ENCODE data around the gene LBHD2.

LBHD2 gene

GRCh38 chr14:103073876-103074728 lies 9.9 kb upstream of the LBHD2 start:
- no peak for TF ChIP-seq GATA1 (IDR thresholded peaks at IDR 0.05; ENCODE audit: low read depth, low read length)
- DNase-seq: peak in 1 of 2 experiments; percentile 49

DNA sequence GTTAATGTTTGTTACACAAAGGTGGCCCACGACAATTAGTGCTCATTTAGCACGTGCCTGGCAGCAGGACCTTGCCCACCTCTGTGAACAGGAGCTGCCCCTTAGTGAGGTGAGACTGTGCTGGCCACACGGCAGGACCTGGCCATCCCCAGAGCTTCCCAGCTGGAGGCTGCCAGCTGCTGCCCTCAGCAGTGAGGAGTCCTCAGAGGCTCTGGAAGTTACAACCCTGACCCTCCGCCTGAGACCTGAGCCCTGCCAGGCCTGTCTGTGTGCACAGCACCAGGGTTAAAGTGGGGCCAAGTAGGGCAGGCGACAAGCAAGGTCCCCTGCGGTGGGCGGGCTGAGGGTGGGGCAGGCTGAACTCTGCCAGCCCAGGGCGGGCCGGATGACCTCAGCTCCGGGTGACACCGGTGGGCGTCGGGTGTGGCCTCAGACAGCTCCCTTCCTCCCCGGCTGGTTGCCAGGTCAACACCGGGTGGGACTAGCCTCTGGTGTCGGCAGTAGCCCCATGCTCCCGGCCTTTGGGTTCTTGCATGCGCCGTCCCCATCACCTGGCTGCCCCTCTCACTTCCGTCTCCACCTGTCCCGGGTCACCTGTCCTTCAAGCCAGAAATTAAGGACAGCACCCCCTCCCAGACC lies 9.2 kb upstream of the LBHD2 start:
- peak; percentile 83 to 90 for DNase-seq
- TF ChIP-seq GATA1 (IDR thresholded peaks at IDR 0.05; ENCODE audit: low read depth, low read length): no peak
- TF ChIP-seq POLR2A (IDR thresholded peaks at IDR 0.05; ENCODE audit: low read length): no peak

GRCh38 chr14:103078420-103078749 lies 5.6 kb upstream of the LBHD2 start:
- TF ChIP-seq GATA1 (IDR thresholded peaks at IDR 0.05; ENCODE audit: low read depth, low read length) (no peak), POLR2A (IDR thresholded peaks at IDR 0.05; ENCODE audit: low read length) (no peak)
- peak; percentile 86 to 90 for DNase-seq

DNA sequence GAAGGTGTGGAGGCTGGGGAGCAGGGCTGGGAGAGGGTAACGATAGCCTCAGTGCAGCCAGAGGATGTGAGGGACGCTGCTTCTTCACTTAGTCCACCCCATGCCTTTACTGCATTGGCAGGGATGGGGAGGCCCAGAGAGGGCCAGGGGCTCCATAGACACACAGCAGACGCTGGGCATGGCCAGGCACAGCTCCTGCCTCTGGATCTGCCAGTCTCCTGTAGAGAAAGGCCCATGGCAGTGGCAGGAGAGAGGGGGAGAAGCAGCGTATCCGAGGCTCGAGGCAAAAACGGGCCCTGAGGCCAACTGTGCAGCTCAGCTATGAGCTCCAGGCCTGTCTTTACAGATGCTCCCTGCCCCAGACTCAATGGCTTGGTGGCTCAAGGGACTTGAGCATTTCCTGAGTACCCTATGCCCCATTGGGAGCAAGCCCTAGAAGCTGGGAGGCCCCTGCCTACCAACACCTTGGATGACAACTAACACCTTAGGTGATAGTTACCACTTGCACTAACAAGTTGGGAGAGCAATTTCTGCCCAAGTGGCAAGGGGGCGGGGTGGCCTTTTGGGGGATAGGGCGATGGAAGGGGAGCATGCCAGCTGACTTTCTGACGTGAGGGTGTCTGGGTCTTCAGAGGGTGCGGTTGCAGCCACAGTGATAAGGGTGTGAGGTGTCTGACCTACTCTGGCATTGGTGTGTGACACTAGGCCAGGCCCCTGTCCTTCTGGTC lies 5.0 kb upstream of the LBHD2 start:
- DNase-seq: no peak

GRCh38 chr14:103081951-103082350 lies 2.1 kb upstream of the LBHD2 start:
- DNase-seq: no peak
- TF ChIP-seq POLR2A (IDR thresholded peaks at IDR 0.05; ENCODE audit: low read length) (no peak), GATA1 (IDR thresholded peaks at IDR 0.05; ENCODE audit: low read depth, low read length) (no peak)

More for the DNA sequence above, 5.0 kb upstream of the LBHD2 start:
- no peak for TF ChIP-seq GATA1 (IDR thresholded peaks at IDR 0.05; ENCODE audit: low read depth, low read length)
- TF ChIP-seq POLR2A (IDR thresholded peaks at IDR 0.05; ENCODE audit: low read length): no peak

- peak in 1 of 2 experiments; percentile 17 for DNase-seq
- TF ChIP-seq GATA1 (IDR thresholded peaks at IDR 0.05; ENCODE audit: low read depth, low read length) (no peak), POLR2A (IDR thresholded peaks at IDR 0.05; ENCODE audit: low read length) (no peak)
Observed at GRCh38 chr14:103085106-103086091, 1.4 kb downstream of the LBHD2 start.

- no peak for TF ChIP-seq POLR2A (IDR thresholded peaks at IDR 0.05; ENCODE audit: low read length)
- TF ChIP-seq GATA1 (IDR thresholded peaks at IDR 0.05; ENCODE audit: low read depth, low read length): no peak
- DNase-seq: no peak
Observed at GRCh38 chr14:103086771-103087342, 2.8 kb downstream of the LBHD2 start.

DNA sequence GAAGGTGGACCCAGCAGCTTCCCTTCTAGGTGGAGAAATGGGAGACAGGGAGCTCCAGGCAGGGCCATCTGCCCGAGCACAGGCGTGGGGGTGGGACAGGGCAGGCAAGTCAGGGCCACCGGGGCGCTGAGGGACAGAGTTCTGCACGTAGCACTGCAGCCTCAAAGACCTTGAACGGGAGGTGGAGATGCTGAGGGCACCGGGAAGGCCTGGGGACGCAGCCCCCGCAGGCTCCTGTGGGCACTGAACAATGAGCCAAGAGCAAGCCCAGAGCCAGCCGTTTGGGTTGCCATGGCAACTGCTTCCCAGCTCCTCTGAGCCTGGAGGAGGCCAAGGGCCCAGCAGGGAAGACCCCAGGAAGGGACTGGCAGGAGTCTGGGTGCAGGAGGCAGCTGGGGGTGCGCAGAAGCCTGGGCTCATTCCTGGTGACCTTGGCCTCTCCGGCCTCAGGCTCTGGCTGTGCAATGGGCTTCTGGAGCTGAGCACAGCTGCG lies 3.4 kb downstream of the LBHD2 start:
- no peak for DNase-seq

DNA sequence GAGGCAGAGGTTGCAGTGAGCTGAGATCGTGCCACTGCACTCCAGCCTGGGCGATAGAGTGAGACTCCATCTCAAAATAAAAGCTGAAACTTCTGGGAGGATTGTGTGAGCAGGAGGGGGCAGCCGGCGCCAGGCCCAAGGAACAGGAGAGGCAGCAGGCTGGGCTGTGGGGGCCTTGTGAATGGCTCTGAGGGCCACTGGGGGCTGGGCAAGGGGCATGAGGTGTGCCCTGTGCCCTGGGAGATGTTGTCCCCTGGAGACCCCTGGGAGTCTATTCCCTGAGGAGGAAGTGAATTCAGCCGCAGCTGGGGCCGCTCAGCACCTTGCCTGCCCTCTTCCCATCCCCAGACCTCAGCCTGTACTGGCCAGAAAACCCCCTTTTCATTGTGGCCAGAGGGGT lies 4.9 kb downstream of the LBHD2 start:
- TF ChIP-seq POLR2A (IDR thresholded peaks at IDR 0.05; ENCODE audit: low read length) (no peak), GATA1 (IDR thresholded peaks at IDR 0.05; ENCODE audit: low read depth, low read length) (no peak)
- no peak for DNase-seq

More for the DNA sequence above, 3.4 kb downstream of the LBHD2 start:
- TF ChIP-seq POLR2A (IDR thresholded peaks at IDR 0.05; ENCODE audit: low read length) (no peak), GATA1 (IDR thresholded peaks at IDR 0.05; ENCODE audit: low read depth, low read length) (no peak)

DNA sequence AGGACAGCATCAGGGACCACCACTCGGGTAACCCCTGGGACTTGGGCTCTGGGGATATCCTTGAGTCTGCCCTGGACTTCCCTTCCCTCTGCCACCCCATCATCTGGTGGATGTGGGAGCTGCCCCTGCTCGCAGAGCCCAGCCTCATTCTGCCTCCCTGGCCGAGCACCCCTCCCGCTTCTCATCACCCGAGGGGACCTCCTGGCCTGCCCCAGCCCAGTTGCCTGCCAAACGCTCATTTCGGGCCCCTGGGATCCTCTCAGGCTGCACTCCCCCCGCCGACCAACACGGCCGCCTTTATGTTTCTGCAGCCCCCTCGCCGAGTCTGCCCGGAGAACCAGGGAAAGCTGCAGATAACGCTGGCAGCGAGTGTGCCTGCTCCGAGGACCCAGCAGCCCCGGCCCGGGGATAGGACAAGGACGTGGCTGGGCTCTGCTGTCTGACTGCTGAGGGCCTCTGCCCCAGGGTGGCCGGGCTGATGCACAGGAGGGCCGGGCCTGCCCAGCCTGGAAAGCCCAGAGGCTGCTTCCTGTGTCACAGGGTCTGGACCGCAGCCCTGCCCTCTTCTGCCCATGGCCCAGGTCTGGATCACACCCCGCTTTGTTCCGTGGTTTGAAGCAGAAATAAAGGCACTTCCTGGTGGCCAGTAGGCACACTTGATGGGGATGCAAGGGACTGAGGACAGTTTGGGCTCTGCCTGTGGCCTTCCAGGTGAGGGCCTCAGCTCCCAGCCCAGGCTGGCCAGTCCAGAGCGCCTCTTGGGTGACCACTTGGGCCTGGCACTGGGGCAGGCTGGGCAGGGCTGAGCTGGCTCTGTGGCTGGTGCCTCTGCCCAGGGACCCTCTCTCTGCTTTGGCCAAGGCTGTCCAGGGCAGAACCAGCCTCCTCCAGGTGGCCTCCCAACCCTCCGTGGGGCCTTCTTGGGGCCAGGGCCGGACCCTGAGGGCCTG lies 5.7 kb downstream of the LBHD2 start:
- no peak for TF ChIP-seq POLR2A (IDR thresholded peaks at IDR 0.05; ENCODE audit: low read length)
- TF ChIP-seq GATA1 (IDR thresholded peaks at IDR 0.05; ENCODE audit: low read depth, low read length): no peak
- DNase-seq: no peak

GRCh38 chr14:103090481-103091020 lies 6.5 kb downstream of the LBHD2 start:
- TF ChIP-seq GATA1 (IDR thresholded peaks at IDR 0.05; ENCODE audit: low read depth, low read length): no peak
- TF ChIP-seq POLR2A (IDR thresholded peaks at IDR 0.05; ENCODE audit: low read length): no peak
- no peak for DNase-seq

All from erythroblast (primary cell).